ENCODE data around the gene YPEL3. TPM values are rescaled to one million over a fixed set of nuclear protein-coding genes. Genes with fewer than 3 reads are reported as not detected.
"Not testable (repeated sequence)": the region's sequence is repeated elsewhere in the genome, so short reads cannot be mapped to it uniquely, and the experiment has no call there.

The YPEL3 gene
- total RNA-seq, result 21.1 TPM

GRCh38 chr16:30096105-30096861 lies at the start of gene YPEL3:
Gene YPEL3, minus strand, starts transcription at chr16:30096213. Its CDS starts 731 bp downstream, at chr16:30095482.
- peak; percentile 89 for DNase-seq

GRCh38 chr16:30145657-30146056 lies 49.6 kb upstream of the YPEL3 start:
- no peak for DNase-seq

GRCh38 chr16:30144917-30145316 lies 48.9 kb upstream of the YPEL3 start:
- DNase-seq, result no peak

GRCh38 chr16:30144017-30144416 lies 48.0 kb upstream of the YPEL3 start:
- DNase-seq, result no peak

GRCh38 chr16:30143347-30143702 lies 47.3 kb upstream of the YPEL3 start:
- DNase-seq, result no peak

- no peak for DNase-seq
These were observed 46.8 kb upstream of the YPEL3 start for GRCh38 chr16:30142672-30143346.

- DNase-seq, result no peak
These were observed 45.7 kb upstream of the YPEL3 start for GRCh38 chr16:30141750-30142149.

- DNase-seq, result no peak
These were observed 43.8 kb upstream of the YPEL3 start for GRCh38 chr16:30139583-30140481.

- no peak for DNase-seq
These were observed 41.9 kb upstream of the YPEL3 start for GRCh38 chr16:30137897-30138296.

- no peak for DNase-seq
These were observed 41.1 kb upstream of the YPEL3 start for GRCh38 chr16:30136971-30137605.

- DNase-seq, result no peak
These were observed 36.6 kb upstream of the YPEL3 start for GRCh38 chr16:30132591-30132990.

- no peak for DNase-seq
These were observed 36.0 kb upstream of the YPEL3 start for GRCh38 chr16:30131869-30132475.

- DNase-seq, result no peak
These were observed 32.0 kb upstream of the YPEL3 start for GRCh38 chr16:30127993-30128392.

GRCh38 chr16:30125690-30126089 lies 29.7 kb upstream of the YPEL3 start:
- not testable (repeated sequence) for DNase-seq

- DNase-seq, result no peak
These were observed 29.0 kb upstream of the YPEL3 start for GRCh38 chr16:30124985-30125379.

- no peak for DNase-seq
These were observed 26.7 kb upstream of the YPEL3 start for GRCh38 chr16:30122604-30123160.

- DNase-seq, result no peak
These were observed 25.9 kb upstream of the YPEL3 start for GRCh38 chr16:30121741-30122571.

GRCh38 chr16:30120340-30121105 lies 24.5 kb upstream of the YPEL3 start:
- no peak for DNase-seq

- DNase-seq, result no peak
These were observed 23.4 kb upstream of the YPEL3 start for GRCh38 chr16:30119428-30119827.

- DNase-seq, result no peak
These were observed 21.8 kb upstream of the YPEL3 start for GRCh38 chr16:30117768-30118167.
